Measurements from ENCODE around the gene PCDHGA1.

- TF ChIP-seq RAD21 (IDR thresholded peaks at IDR 0.05; ENCODE audit: low read length) (peak; percentile 47), FOS (IDR thresholded peaks at IDR 0.05; ENCODE audit: low read depth, low read length) (no peak), CTCF (conservative IDR thresholded peaks at IDR 0.05; ENCODE audit: low read depth, low read length) (peak; percentile 86), USF2 (IDR thresholded peaks at IDR 0.05; ENCODE audit: low read depth, low read length) (no peak), POLR2A (IDR thresholded peaks at IDR 0.05; ENCODE audit: low read depth, low read length) (peak; percentile 97)
Observed at GRCh38 chr5:141320225-141321169, 9.8 kb upstream of the PCDHGA1 start, which contains the start of gene TAF7.
